H1 (cell line): ENCODE data around the gene MORN4. TPM values are rescaled to one million over a fixed set of nuclear protein-coding genes. Genes with fewer than 3 reads are reported as not detected.

Experiments
- ATF3 ChIP-seq: IDR thresholded peaks from 2 replicates; pipeline ENCODE4 v1.6.1; 2011; ENCODE audit warnings: low read depth, mild to moderate bottlenecking, low read length; ENCODE audit not compliant: insufficient read depth
- polyA plus RNA-seq, 7 experiments: library from polyadenylated mRNA; depleted of rRNA in 3 of 7; stranded (reverse) in 5 of 7; unstranded in 2 of 7; fragments of >200 nt in 5 of 7; fragments of 200-250 nt in 2 of 7; gene quantifications; 1 replicate in 5 of 7; 2 replicates in 1 of 7; 4 replicates in 1 of 7; pipeline versions ENCODE4 v1.2.1 to v1.2.3, GENCODE V29; 2011 to 2013; ENCODE audit warnings: missing spikeins in 2 of 7, mixed read lengths in 2 of 7
- total RNA-seq: library from RNA; stranded (reverse); fragmentation: NEBNext Ultra II Directional; extraction: Animal tissue kit (Norgen Biotek cat#: 25700); gene quantifications from 2 replicates; pipeline ENCODE4 v1.2.1, GENCODE V29; 2021
- TF ChIP-seq, protein P1 (sequence below): IDR thresholded peaks from 2 replicates; pipeline ENCODE4 v1.6.1; 2012; ENCODE audit warnings: inconsistent platforms

The MORN4 gene
- total and polyA plus RNA-seq, 2 of the 8 experiments (the other 6 are each of a cell fraction or from before 2014, with no cell fraction given), result 13.6 to 22.0 TPM

DNA sequence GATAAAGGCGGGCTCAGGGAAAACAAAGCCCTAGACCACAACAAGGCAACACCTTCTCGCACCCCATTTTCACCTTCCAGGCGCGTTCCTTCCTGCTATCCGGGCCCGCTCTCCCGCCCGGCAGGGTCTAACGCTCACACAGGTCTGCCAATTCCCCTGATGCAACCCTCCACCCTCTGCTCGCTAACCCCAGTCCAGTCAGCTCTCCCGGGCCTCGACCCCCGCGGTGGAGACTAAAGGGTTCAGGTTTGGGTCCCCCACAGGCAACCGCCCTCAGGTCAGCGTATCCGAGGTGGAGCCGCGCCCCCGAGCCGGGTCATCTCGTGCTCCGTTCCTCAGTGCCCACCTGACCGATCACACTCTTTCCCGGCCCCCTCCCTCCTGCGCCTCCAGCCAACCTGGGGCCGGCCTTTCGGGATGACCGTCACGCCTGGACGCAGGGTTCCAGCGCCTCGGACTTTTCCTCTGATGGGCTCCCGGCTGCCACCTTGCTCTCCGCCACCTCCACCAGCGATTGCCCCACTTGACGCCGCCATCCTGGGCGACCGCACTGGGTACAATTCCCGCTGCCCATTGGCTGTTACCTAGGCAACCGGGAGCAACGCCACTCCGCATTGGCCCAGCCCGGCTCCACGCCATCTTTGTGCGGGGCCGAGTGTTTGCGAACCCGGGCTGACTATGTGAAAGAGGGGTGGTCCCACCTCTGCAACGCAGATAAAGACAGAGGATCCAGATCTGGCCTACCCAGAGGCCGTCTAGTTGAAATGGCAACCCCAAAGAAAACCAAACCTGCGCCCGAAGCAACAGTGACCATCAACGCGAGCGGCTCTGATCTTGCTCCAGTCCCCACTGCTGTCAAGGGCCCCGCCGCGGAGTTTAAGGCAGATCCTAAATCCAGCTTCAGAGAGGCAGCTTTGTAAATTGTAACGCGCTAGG lies at the start of gene MORN4 (continued):
- TF ChIP-seq ATF3, result no peak
- TF ChIP-seq, protein P1, sequence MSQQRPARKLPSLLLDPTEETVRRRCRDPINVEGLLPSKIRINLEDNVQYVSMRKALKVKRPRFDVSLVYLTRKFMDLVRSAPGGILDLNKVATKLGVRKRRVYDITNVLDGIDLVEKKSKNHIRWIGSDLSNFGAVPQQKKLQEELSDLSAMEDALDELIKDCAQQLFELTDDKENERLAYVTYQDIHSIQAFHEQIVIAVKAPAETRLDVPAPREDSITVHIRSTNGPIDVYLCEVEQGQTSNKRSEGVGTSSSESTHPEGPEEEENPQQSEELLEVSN, result peak; percentile 52
